Activated CD8-positive, alpha-beta memory T cell treated with anti-CD3 and anti-CD28 coated beads for 24 hours (primary cell): Measurements from ENCODE around the gene IL4I1.
A peak's percentile ranks its signal among the peaks of the same experiment; 100 is the strongest.

Experiments used
- DNase-seq: peaks from one replicate; pipeline ENCODE4 v3.0.0-alpha.2; 2020

Gene IL4I1

GRCh38 chr19:49877020-49877878 is 19.4 kb downstream of the IL4I1 start, which contains the start of the genes AKT1S1 and TBC1D17:
Gene AKT1S1 (minus strand): TSS chr19:49877355. CDS start chr19:49873295, 4,060 bp downstream.
Gene TBC1D17 (plus strand): TSS chr19:49877702. CDS start chr19:49877724, 22 bp downstream.
- DNase-seq, result peak; percentile 99

- DNase-seq, result peak; percentile 98
These were observed 20.2 kb downstream of the IL4I1 start for GRCh38 chr19:49876422-49877019.

GRCh38 chr19:49875857-49876421 is 20.7 kb downstream of the IL4I1 start:
- DNase-seq, result peak; percentile 86

GRCh38 chr19:49875177-49875576 is 21.5 kb downstream of the IL4I1 start:
- no peak for DNase-seq

- DNase-seq, result no peak
These were observed 22.1 kb downstream of the IL4I1 start for GRCh38 chr19:49874503-49875157.

- DNase-seq, result no peak
These were observed 22.9 kb downstream of the IL4I1 start for GRCh38 chr19:49873834-49874233.

- DNase-seq, result no peak
These were observed 23.6 kb downstream of the IL4I1 start for GRCh38 chr19:49873129-49873521.

GRCh38 chr19:49872245-49873128 is 24.2 kb downstream of the IL4I1 start:
- no peak for DNase-seq

GRCh38 chr19:49871349-49871985 is 25.2 kb downstream of the IL4I1 start:
- DNase-seq, result no peak

- no peak for DNase-seq
These were observed 26.3 kb downstream of the IL4I1 start for GRCh38 chr19:49870309-49870901.

GRCh38 chr19:49869484-49870308 is 27.0 kb downstream of the IL4I1 start:
- DNase-seq, result peak; percentile 96

- DNase-seq, result peak; percentile 91
These were observed 27.6 kb downstream of the IL4I1 start for GRCh38 chr19:49869009-49869483.

GRCh38 chr19:49866933-49867782 is 29.5 kb downstream of the IL4I1 start, which contains the start of gene PNKP:
Gene PNKP (minus strand): TSS chr19:49867576. CDS start chr19:49867204, 372 bp downstream.
- peak; percentile 96 for DNase-seq

- DNase-seq, result no peak
These were observed 31.8 kb downstream of the IL4I1 start for GRCh38 chr19:49864890-49865289.

- DNase-seq, result no peak
These were observed 32.8 kb downstream of the IL4I1 start for GRCh38 chr19:49863935-49864320.

GRCh38 chr19:49863254-49863934 is 33.3 kb downstream of the IL4I1 start:
- no peak for DNase-seq

GRCh38 chr19:49862391-49863253 is 34.1 kb downstream of the IL4I1 start:
- no peak for DNase-seq
